Measurements from ENCODE around the gene POLDIP3.

Gene POLDIP3

GRCh38 chr22:42561856-42562255 lies 52.8 kb downstream of the POLDIP3 start:
- peaks cover 0 to 2% of the 10 kb centered on the region in 2 experiments; a peak in 2 of 3 replicates for H3K36me3 ChIP-seq (ENCODE audit: control insufficient read depth in 2 of 2, insufficient read depth in 1 of 2, low read length in 2 of 2)
- no peaks in the 10 kb centered on the region for H3K4me1 ChIP-seq (ENCODE audit: control insufficient read depth, insufficient read depth, low read length)
- no peaks in the 10 kb centered on the region for H3K9me3 ChIP-seq (ENCODE audit: control insufficient read depth, insufficient read depth, low read depth, low read length)
- CTCF ChIA-PET = interaction anchor here (0.8 to 3.7 kb wide), 14 partner anchors 8 to 87 kb away, joined by 3 to 31 read pairs (median 8); partner anchors contain the start of gene SERHL2
- POLR2A ChIA-PET = interaction anchor here (0.5 to 1.2 kb wide), 2 partner anchors 20 to 707 kb away, joined by 3 to 5 read pairs; no protein-coding TSS in a partner anchor
- H3K4me3 ChIP-seq (ENCODE audit: low read depth, low read length) = no peak overlapping the region
- peak; percentile 77 for TF ChIP-seq PRDM10 (tag by site-specific recombination; IDR thresholded peaks at IDR 0.05)
- no peak for TF ChIP-seq KLF1 (tag by site-specific recombination; IDR thresholded peaks at IDR 0.05)
- 0 out of 2 replicates have a peak overlapping the region, but pooled peaks have one; percentile 16 for H3K27ac ChIP-seq (ENCODE audit: extremely low read depth, low read depth, low read length)

GRCh38 chr22:42560781-42561180 lies 53.9 kb downstream of the POLDIP3 start:
- TF ChIP-seq ZNF239 (tag by site-specific recombination; IDR thresholded peaks at IDR 0.05) = no peak
- peak; percentile 43 for TF ChIP-seq GLIS2 (tag by site-specific recombination; IDR thresholded peaks at IDR 0.05)
- no peak for TF ChIP-seq ZNF292 (tag by site-specific recombination; IDR thresholded peaks at IDR 0.05; ENCODE audit: borderline replicate concordance, low read depth)
- no peak for TF ChIP-seq GFI1B (tag by site-specific recombination; IDR thresholded peaks at IDR 0.05)
- no peak for TF ChIP-seq TRIM28 (IDR thresholded peaks at IDR 0.05; ENCODE audit: borderline replicate concordance, low read length)
- TF ChIP-seq CTCF (tag by site-specific recombination; IDR thresholded peaks at IDR 0.05) = peak; percentile 53; the same call in 1 of the 2 replicates
- peak; percentile 50 for TF ChIP-seq GLIS1 (tag by site-specific recombination; IDR thresholded peaks at IDR 0.05)
- no peak for TF ChIP-seq SCRT2 (tag by site-specific recombination; IDR thresholded peaks at IDR 0.05)
- TF ChIP-seq ZNF837 (tag by site-specific recombination; IDR thresholded peaks at IDR 0.05) = no peak
- TF ChIP-seq ZIC2 (tag by site-specific recombination; IDR thresholded peaks at IDR 0.05) = peak; percentile 30
- TF ChIP-seq GLI4 (tag by site-specific recombination; IDR thresholded peaks at IDR 0.05) = no peak
- no peaks in the 10 kb centered on the region for H3K4me1 ChIP-seq (ENCODE audit: control insufficient read depth, insufficient read depth, low read length)
- ChIA-PET CTCF (interaction anchor here (0.5 to 3.7 kb wide), 23 partner anchors 9 to 523 kb away, joined by 3 to 31 read pairs (median 4); no protein-coding TSS in a partner anchor), POLR2A (interaction anchor here (0.5 to 1.3 kb wide), 4 partner anchors 9 to 543 kb away, joined by 3 to 6 read pairs (median 4); no protein-coding TSS in a partner anchor)
- no peaks in the 10 kb centered on the region; a peak in 1 of 3 replicates for H3K36me3 ChIP-seq (ENCODE audit: control insufficient read depth in 2 of 2, insufficient read depth in 1 of 2, low read length in 2 of 2)
- no peaks in the 10 kb centered on the region for H3K9me3 ChIP-seq (ENCODE audit: control insufficient read depth, insufficient read depth, low read depth, low read length)
- no peak overlapping the region for H3K27ac ChIP-seq (ENCODE audit: extremely low read depth, low read depth, low read length)
- H3K4me3 ChIP-seq (ENCODE audit: low read depth, low read length) = no peak overlapping the region

GRCh38 chr22:42560381-42560780 lies 54.3 kb downstream of the POLDIP3 start:
- H3K9me3 ChIP-seq (ENCODE audit: control insufficient read depth, insufficient read depth, low read depth, low read length) = no peaks in the 10 kb centered on the region
- TF ChIP-seq REPIN1 (tag by site-specific recombination; IDR thresholded peaks at IDR 0.05; ENCODE audit: low read depth) (no peak), ZNF639 (tag by site-specific recombination; IDR thresholded peaks at IDR 0.05) (no peak), SP2 (tag by site-specific recombination; IDR thresholded peaks at IDR 0.05) (no peak), GLIS2 (tag by site-specific recombination; IDR thresholded peaks at IDR 0.05) (no peak), ZBTB17 (tag by site-specific recombination; IDR thresholded peaks at IDR 0.05) (no peak), ZSCAN18 (tag by site-specific recombination; IDR thresholded peaks at IDR 0.05) (no peak), ZNF341 (tag by site-specific recombination; IDR thresholded peaks at IDR 0.05; ENCODE audit: low read depth) (no peak), ZNF423 (tag by site-specific recombination; IDR thresholded peaks at IDR 0.05) (no peak), ZFHX2 (tag by site-specific recombination; conservative IDR thresholded peaks at IDR 0.05) (no peak), ZNF664 (tag by site-specific recombination; IDR thresholded peaks at IDR 0.05) (no peak), ZNF747 (tag by site-specific recombination; IDR thresholded peaks at IDR 0.05) (no peak), YY1 (tag by site-specific recombination; IDR thresholded peaks at IDR 0.05) (no peak)
- ChIA-PET POLR2A (interaction anchor here (0.5 to 1.3 kb wide), 4 partner anchors 10 to 543 kb away, joined by 3 to 6 read pairs (median 4); no protein-coding TSS in a partner anchor), CTCF (interaction anchor here (0.5 to 3.7 kb wide), 19 partner anchors 9 to 524 kb away, joined by 3 to 31 read pairs (median 5); no protein-coding TSS in a partner anchor)
- no peak overlapping the region for H3K4me3 ChIP-seq (ENCODE audit: low read depth, low read length)
- H3K4me1 ChIP-seq (ENCODE audit: control insufficient read depth, insufficient read depth, low read length) = no peaks in the 10 kb centered on the region
- no peak overlapping the region for H3K27ac ChIP-seq (ENCODE audit: extremely low read depth, low read depth, low read length)
- H3K36me3 ChIP-seq (ENCODE audit: control insufficient read depth in 2 of 2, insufficient read depth in 1 of 2, low read length in 2 of 2) = no peaks in the 10 kb centered on the region; a peak in 1 of 3 replicates

Measured in HEK293 (cell line).